Subcutaneous adipose tissue (tissue), 4 donors: ENCODE data around the gene OR8D4. TPM values are rescaled to one million over a fixed set of nuclear protein-coding genes. Genes with fewer than 3 reads are reported as not detected.

Experiments
- total RNA-seq, 4 donors: library from RNA; depleted of rRNA; stranded (reverse); fragments of >200 nt; gene quantifications; one replicate each; pipeline ENCODE4 v1.1.0, GENCODE V29; 2016
- TF ChIP-seq, protein P1 (sequence below): fragments of 450-650 bp; IDR thresholded peaks from one replicate; pipeline ENCODE4 v1.5.1; 2016; ENCODE audit warnings: low read depth, mild to moderate bottlenecking, control low read depth, antibody characterized with exemption, moderate library complexity

Gene OR8D4
- total RNA-seq, 4 donors from 2014 or later = not detected

DNA sequence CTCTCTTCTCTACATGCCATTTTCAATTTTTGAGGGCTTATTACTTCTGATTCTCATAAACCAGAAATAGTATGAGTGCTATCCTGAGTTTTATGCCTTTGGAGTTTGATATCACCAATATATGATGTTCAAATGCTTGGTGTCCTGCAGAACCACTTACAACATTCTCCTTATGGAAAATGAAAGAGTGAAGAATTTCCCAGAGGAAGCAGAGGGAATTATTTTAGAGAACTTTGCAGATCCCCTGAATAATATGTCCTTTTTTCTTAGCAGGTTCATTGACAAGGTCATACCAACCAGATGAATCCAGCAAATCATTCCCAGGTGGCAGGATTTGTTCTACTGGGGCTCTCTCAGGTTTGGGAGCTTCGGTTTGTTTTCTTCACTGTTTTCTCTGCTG is 37.4 kb downstream of the OR8D4 start, which contains the start of gene OR4D5:
TSS of gene OR4D5 (plus strand) at position 301 of the 400 bp plus-strand sequence. CDS start at position 301, 0 bp downstream.
- TF ChIP-seq, protein P1, sequence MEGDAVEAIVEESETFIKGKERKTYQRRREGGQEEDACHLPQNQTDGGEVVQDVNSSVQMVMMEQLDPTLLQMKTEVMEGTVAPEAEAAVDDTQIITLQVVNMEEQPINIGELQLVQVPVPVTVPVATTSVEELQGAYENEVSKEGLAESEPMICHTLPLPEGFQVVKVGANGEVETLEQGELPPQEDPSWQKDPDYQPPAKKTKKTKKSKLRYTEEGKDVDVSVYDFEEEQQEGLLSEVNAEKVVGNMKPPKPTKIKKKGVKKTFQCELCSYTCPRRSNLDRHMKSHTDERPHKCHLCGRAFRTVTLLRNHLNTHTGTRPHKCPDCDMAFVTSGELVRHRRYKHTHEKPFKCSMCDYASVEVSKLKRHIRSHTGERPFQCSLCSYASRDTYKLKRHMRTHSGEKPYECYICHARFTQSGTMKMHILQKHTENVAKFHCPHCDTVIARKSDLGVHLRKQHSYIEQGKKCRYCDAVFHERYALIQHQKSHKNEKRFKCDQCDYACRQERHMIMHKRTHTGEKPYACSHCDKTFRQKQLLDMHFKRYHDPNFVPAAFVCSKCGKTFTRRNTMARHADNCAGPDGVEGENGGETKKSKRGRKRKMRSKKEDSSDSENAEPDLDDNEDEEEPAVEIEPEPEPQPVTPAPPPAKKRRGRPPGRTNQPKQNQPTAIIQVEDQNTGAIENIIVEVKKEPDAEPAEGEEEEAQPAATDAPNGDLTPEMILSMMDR = no peak

DNA sequence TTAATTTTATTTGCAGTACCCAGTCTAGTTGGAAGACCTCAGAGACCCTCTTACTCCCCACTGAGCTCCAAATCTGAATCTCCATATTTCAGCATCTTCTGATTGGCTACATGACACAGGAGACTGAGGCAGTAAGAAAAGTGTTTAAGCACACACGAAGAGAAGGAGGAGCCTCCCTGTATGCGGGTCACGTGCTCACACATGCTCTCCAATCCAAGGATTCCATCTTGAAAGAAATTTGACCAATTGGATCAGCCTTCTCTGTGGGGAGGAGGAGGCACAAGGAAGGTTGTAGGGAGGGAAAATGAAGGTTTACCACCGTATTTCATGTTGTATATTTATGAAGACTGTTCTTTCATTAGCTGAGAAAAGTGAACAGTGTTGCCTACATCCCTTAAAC is 40.4 kb downstream of the OR8D4 start:
- TF ChIP-seq, protein P1 = no peak

DNA sequence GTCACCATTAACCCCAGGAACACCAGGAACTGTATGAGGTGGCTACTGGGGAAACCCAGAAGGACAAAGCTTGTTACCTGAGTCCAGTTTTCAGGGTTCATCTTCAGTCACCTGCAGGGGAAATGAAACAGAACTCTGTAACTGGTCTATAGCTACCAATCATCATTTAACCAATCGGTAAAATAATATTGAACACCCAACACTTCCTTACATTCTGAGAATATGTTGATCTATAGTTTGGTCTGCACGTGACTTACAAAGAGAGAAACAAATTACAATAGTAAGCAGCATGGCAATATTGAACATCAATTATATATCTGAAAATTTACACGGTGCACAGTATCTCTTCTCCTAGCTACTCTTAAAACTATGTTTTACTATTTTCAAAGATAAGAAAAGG is 41.8 kb downstream of the OR8D4 start, which contains the start of gene OR6T1:
TSS of gene OR6T1 (minus strand) at position 101 of the 400 bp plus-strand sequence. CDS start at position 101, 0 bp downstream.
- TF ChIP-seq, protein P1 = no peak

DNA sequence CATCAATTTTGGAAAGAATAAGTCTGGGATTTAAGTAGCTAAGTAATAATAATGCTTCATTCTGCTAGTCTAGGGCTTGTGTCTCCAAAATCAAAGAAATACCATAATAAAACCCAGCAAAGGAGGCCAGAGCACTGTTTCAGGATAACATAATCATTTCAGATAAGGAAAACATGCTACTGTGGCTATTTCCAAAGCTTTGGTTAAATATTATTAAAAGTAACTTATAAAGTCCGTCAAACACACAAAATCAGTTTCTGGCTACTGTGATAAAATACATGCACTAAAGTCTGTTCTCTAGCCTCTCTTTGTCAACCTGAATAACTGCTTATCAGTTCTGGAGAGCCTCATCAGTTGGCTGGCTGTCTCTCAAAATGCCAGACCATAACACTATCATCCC is 43.2 kb downstream of the OR8D4 start:
- TF ChIP-seq, protein P1 = no peak

DNA sequence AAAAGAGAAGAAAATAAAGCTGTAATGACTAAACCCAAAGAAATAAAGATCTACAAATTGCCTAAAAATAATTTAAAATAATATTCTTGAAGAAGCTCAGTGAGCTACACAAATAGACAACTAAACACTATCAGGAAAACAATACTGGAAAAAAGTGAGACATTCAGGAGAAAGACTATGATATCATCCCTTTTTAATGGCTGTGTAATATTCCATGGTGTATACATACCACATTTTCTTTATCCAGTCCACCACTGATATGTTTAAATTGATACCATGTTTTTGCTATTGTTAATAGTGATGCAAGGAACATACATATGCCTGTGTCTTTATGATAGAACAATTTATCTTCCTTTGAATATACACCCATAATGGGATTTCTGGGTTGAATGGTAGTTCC is 54.8 kb downstream of the OR8D4 start:
- TF ChIP-seq, protein P1 = no peak

Other genes starting within 250 kb of the OR8D4 start
- 1 to 10 TPM in 2 of 4 donors, under 1 TPM in 2; 0.17 to 1.5 (median 0.88) TPM for gene SCN3B, start 247.5 kb upstream of the OR8D4 start, total RNA-seq
- gene ZNF202, start 160.5 kb upstream of the OR8D4 start, total RNA-seq = 1 to 10 TPM; 6.6 to 10.0 (median 8.1) TPM
- gene OR6X1, start 147.6 kb upstream of the OR8D4 start, total RNA-seq = not detected
- not detected for gene OR6M1, start 95.8 kb upstream of the OR8D4 start, total RNA-seq
- not detected for gene TMEM225, start 16.5 kb upstream of the OR8D4 start, total RNA-seq
- gene OR4D5, start 37.5 kb downstream of the OR8D4 start, total RNA-seq = not detected
- not detected for gene OR6T1, start 41.7 kb downstream of the OR8D4 start, total RNA-seq
- not detected for gene OR10S1, start 75.6 kb downstream of the OR8D4 start, total RNA-seq
- gene OR10G6, start 93.0 kb downstream of the OR8D4 start, total RNA-seq = not detected
- gene OR10G4, start 110.8 kb downstream of the OR8D4 start, total RNA-seq = not detected
- not detected for gene OR10G9, start 120.8 kb downstream of the OR8D4 start, total RNA-seq
- not detected for gene OR10G8, start 124.6 kb downstream of the OR8D4 start, total RNA-seq
- not detected for gene OR10G7, start 139.2 kb downstream of the OR8D4 start, total RNA-seq
- gene VWA5A, start 213.3 kb downstream of the OR8D4 start, total RNA-seq = 10 to 100 TPM; 14.1 to 46.1 (median 20.4) TPM